Activated T-helper 1 cell treated with anti-CD3 and anti-CD28 coated beads, Interleukin-2, amount 50 U/mL, for 16 hours (primary cell): ENCODE measurements around the gene BRINP3.
"Not testable (repeated sequence)": the region's sequence is repeated elsewhere in the genome, so short reads cannot be mapped to it uniquely, and the experiment has no call there.

Experiments
- DNase-seq, 2 donors: peaks; one replicate each; pipeline ENCODE4 v3.0.0-alpha.2; 2020; ENCODE audit warnings: low read depth in 1 of 2, low spot score in 1 of 2

The BRINP3 gene

GRCh38 chr1:190477762-190478148 is at the start of gene BRINP3:
BRINP3 (minus strand) TSS chr1:190477864.
- DNase-seq, result no peak

GRCh38 chr1:190511554-190511953 is 33.9 kb upstream of the BRINP3 start:
- no peak for DNase-seq

DNA sequence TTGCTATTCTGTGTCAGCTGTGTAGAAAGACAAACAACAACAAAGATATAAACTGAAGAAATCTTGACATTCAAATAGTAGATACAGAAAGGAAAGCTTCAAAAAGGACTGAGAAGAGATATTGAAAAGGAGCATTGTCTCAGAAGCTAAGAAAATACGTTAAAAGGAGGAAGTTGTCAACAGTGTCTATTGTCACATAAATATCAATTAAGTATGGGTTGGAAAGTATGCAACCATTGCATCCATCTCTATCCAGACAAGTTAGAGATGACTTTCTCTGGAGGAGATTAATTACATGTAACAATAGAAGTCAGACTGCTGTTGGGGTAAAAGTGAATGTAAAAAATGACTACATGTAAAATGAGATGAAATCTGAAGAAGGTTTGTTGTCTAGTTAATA is 29.7 kb upstream of the BRINP3 start:
- no peak for DNase-seq

DNA sequence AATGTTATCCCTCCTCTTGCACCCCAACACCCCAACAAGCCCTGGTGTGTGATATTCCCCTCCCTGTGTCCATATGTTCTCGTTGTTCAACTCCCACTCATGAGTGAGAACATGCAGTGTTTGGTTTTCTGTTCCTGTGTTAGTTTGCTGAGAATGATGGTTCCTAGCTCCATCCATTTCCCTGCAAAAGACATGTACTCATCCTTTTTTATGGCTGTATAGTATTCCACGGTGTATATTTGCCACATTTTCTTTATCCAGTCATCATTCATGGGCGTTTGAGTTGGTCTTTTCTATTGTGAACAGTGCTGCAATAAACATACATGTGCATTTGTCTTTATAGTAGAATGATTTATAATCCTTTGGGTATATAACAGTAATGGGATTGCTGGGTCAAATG is 26.9 kb upstream of the BRINP3 start:
- not testable (repeated sequence) for DNase-seq

- no peak for DNase-seq
These were observed 19.9 kb upstream of the BRINP3 start for GRCh38 chr1:190497565-190497964.

DNA sequence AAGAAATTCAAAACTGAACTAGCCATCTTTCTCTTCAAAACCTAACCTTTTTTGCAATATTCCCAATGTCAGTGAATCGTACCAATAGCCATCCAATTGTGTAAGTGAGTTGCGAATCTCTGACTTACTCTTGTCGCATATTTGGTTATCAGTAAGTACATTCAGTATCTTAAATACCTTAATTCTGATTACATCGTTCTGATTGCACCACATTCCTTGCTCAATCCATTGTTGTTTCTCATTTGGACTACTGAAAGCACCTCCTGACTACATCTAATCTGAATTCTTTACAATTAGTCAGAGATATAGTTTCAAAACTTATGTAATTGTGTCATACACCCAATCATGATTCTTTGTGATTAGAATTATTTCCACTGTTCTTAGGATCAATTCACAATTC is 16.8 kb upstream of the BRINP3 start:
- DNase-seq, result no peak

DNA sequence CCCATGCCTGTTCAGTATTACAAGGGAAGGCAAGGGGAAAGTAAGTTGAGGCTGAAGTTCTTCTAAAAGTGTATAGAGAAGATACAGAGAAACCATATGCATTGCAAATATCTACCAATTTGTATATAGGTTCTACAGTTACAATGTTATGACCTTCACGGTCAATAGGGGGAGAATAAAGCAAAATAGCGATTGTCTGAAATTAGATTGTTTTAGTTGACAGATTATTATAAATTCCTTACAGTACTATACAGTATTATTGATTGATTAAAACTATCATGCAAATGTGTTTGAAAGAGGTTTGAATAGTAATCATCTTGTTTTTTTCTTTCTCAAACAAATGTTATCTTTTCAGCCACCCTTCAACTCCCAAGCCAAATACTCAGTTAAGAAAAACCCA is 13.7 kb upstream of the BRINP3 start:
- no peak for DNase-seq

DNA sequence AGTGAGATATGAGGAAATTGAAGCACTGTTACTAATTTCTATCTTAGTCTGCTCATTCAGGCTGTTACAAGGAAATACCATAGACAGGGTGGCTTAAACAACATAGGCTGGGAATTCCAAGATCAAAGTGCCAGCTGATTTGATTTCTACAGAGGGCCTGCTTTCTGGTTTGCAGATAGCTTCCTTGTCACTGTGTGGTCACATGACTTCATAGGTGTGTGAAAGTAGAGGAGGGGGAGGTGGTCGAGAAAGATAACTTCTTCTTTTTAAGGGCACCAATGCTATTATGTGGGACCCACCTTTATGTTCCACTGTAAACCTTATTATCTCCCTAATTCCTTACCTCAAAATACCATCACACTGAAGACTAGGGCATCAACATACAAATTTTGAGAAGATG is 6.4 kb upstream of the BRINP3 start:
- no peak for DNase-seq

- no peak for DNase-seq
These were observed 2.6 kb upstream of the BRINP3 start for GRCh38 chr1:190480231-190480630.

GRCh38 chr1:190479516-190479915 is 1.9 kb upstream of the BRINP3 start:
- DNase-seq, result no peak

- no peak for DNase-seq
These were observed 1.4 kb upstream of the BRINP3 start for GRCh38 chr1:190479050-190479397.

DNA sequence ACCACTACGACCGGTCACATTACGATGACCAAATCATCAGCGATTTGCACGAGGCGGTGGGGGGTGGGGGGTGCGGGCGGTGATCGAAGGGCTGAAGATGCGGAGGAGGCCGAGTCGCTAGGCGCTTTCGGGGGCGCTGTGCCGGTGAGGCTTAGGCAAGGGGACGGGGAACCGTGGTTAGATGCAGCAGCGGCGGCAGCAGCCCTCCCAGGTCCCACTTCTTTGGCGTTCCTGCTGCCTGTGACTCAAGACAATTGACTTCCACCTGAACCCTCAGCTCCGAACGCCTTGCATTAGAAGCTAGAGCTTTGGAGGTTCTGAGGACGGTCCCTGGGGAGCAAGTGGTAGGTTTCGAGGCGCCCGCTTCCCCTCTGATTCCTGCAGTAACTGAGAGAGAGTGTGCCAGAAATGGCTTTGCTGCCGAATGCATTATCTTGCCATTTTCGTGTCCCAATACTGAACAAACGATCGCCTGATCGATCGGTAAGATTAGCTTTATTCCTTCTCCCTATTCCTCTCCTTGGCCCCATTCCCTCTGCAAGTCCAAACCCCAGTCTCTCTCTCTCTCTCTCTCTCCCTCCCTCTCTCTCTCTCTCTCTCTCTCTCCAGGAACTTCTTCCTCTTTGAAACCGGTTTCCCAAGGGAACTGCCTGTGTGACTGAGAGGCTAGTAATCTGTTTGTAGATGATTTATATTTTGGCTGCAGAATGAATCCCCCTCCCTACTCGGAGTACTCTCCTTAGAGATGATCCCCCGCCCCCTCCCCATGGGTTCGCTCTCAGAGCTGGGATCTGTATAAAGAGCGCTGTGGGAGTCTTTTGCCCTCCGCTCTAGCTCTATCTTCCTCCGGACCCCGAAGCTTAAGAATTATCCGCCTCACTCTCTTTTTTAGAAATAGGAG is 735 bp upstream of the BRINP3 start:
- DNase-seq, result no peak

- DNase-seq, result no peak
These were observed 858 bp downstream of the BRINP3 start for GRCh38 chr1:190476806-190477205.

DNA sequence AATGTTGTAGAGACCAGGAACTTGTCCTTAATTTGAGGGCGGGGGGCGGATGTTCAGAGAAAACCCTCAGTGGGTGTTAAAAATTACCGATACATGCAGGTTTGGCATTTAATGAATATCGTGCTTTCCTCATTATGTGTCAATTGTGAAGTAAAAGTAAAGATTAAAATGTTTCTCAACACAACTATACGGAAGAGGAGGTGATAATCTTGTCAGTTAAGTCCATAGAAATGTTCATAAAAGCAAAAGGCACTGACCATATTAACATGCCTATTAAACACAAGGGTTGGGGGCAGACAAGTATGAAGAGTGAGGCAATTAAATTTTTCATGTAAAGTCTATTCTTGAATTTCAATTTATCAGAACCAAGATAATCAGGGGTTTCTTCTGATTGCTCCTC is 1.3 kb downstream of the BRINP3 start:
- no peak for DNase-seq

- DNase-seq, result no peak
These were observed 2.1 kb downstream of the BRINP3 start for GRCh38 chr1:190475421-190476141.

- DNase-seq, result no peak
These were observed 2.9 kb downstream of the BRINP3 start for GRCh38 chr1:190474650-190475211.

- DNase-seq, result no peak
These were observed 3.7 kb downstream of the BRINP3 start for GRCh38 chr1:190474010-190474409.

DNA sequence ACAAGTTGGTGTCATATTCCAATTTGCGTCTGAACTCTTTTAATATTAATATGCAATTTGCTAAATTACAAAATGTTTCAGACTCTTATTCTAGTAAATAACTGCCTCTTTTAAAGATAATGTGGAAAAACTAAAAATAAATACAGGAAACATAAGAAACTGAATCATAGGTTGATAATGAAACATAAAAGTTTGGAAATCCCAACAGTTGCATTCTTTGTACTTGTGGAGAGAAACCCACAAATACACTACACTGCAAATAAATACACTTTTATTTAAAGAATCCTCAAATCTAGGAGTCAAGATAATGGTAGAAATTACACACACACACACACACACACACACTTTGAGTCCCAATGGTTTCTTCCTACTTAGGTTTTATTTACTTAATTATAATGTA is 5.2 kb downstream of the BRINP3 start:
- DNase-seq, result no peak

- DNase-seq, result no peak
These were observed 5.6 kb downstream of the BRINP3 start for GRCh38 chr1:190472042-190472441.

DNA sequence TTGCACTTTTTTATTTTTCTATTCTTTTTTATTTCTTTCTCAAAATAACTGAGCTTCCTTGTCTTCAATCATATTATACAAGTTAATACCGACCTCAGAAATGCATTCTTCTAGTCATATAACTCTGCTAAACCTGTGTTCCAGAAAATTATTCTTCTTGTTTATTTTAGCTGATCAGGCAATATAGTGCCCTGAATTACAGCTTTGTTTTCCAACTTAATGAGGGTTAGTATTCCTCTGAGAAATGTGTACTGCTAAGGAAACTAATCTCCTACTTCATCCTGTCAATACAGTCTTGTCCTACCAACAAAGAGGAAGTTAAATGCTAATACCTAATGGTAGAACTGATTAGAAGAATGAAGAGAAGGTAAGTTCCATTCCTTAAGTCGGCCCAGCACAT is 13.0 kb downstream of the BRINP3 start:
- no peak for DNase-seq

DNA sequence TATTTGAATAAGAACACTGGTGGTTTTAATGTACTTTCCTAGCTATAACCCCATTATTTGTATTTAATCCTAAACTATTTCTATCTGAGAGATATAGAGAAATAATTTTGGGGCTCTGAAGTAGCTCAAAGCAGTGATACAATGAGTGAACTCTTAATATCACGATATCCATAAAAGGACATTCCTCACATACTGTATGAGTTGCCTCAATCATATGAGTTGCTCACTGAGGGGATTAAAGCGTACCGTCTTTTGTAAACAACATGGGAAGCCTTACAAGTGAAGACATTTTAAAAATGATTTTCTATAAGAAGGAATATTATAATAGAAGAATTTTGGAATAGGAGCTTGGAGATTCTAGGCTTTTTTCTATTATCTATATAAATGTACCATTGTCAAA is 21.5 kb downstream of the BRINP3 start:
- no peak for DNase-seq

- no peak for DNase-seq
These were observed 22.0 kb downstream of the BRINP3 start for GRCh38 chr1:190455631-190456030.
